Measurements from ENCODE around the gene PAX4. TPM values are rescaled to one million over a fixed set of nuclear protein-coding genes. Genes with fewer than 3 reads are reported as not detected.

Gene PAX4
- total and polyA plus RNA-seq, 9 of the 15 experiments (the other 6 are each of a cell fraction or from before 2014, with no cell fraction given) = not detected

- TF ChIP-seq SFPQ (IDR thresholded peaks at IDR 0.05; ENCODE audit: low read depth, low read length) = no peak
- TF ChIP-seq NCOA2 (IDR thresholded peaks at IDR 0.05; ENCODE audit: partially characterized antibody in 2 of 2) = no peak
- no peak for TF ChIP-seq ZBED1 (IDR thresholded peaks at IDR 0.05)
- no peak for TF ChIP-seq ZNF354B (CRISPR knock-in tag; IDR thresholded peaks at IDR 0.05)
- 0 out of 2 replicates have a peak, but pooled peaks have one; percentile 27 for TF ChIP-seq CBFA2T2 (conservative IDR thresholded peaks at IDR 0.05)
- TF ChIP-seq ZNF280A (IDR thresholded peaks at IDR 0.05; ENCODE audit: low read depth, partially characterized antibody) = no peak
- TF ChIP-seq ZFX (CRISPR knock-in tag; IDR thresholded peaks at IDR 0.05) = no peak
- TF ChIP-seq, protein P1, sequence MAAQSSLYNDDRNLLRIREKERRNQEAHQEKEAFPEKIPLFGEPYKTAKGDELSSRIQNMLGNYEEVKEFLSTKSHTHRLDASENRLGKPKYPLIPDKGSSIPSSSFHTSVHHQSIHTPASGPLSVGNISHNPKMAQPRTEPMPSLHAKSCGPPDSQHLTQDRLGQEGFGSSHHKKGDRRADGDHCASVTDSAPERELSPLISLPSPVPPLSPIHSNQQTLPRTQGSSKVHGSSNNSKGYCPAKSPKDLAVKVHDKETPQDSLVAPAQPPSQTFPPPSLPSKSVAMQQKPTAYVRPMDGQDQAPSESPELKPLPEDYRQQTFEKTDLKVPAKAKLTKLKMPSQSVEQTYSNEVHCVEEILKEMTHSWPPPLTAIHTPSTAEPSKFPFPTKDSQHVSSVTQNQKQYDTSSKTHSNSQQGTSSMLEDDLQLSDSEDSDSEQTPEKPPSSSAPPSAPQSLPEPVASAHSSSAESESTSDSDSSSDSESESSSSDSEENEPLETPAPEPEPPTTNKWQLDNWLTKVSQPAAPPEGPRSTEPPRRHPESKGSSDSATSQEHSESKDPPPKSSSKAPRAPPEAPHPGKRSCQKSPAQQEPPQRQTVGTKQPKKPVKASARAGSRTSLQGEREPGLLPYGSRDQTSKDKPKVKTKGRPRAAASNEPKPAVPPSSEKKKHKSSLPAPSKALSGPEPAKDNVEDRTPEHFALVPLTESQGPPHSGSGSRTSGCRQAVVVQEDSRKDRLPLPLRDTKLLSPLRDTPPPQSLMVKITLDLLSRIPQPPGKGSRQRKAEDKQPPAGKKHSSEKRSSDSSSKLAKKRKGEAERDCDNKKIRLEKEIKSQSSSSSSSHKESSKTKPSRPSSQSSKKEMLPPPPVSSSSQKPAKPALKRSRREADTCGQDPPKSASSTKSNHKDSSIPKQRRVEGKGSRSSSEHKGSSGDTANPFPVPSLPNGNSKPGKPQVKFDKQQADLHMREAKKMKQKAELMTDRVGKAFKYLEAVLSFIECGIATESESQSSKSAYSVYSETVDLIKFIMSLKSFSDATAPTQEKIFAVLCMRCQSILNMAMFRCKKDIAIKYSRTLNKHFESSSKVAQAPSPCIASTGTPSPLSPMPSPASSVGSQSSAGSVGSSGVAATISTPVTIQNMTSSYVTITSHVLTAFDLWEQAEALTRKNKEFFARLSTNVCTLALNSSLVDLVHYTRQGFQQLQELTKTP (IDR thresholded peaks at IDR 0.05; ENCODE audit: low read depth in 1 of 2, partially characterized antibody in 2 of 2) = no peak
- no peak for TF ChIP-seq GABPB2 (CRISPR knock-in tag; conservative IDR thresholded peaks at IDR 0.05)
- peak; percentile 92 for TF ChIP-seq RBFOX2 (IDR thresholded peaks at IDR 0.05; ENCODE audit: low read depth, low read length)
- TF ChIP-seq HDAC8 (tag; IDR thresholded peaks at IDR 0.05) = peak; percentile 64; the same call in 1 of the 2 replicates
- peak; percentile 41; the same call in 1 of the 2 replicates for TF ChIP-seq ZNF780A (CRISPR knock-in tag; IDR thresholded peaks at IDR 0.05)
- no peak; the same call in 1 of the 2 replicates for TF ChIP-seq TFAP4 (CRISPR knock-in tag; IDR thresholded peaks at IDR 0.05; ENCODE audit: borderline replicate concordance)
- TF ChIP-seq ZNF121 (CRISPR knock-in tag; conservative IDR thresholded peaks at IDR 0.05) = peak; percentile 34; the same call in 1 of the 2 replicates
- no peak for TF ChIP-seq CAMTA2 (CRISPR knock-in tag; conservative IDR thresholded peaks at IDR 0.05)
- TF ChIP-seq ZNF436 (CRISPR knock-in tag; IDR thresholded peaks at IDR 0.05) = no peak
These were observed 34.6 kb upstream of the PAX4 start (continued) for GRCh38 chr7:127652333-127653248.

Measured in K562 (cell line).